HG03135 (cell line): ENCODE measurements around the gene HIVEP2.

Experiments used
- ATAC-seq: cut with Tn5 transposase; IDR thresholded peaks from one replicate; pipeline ENCODE4 v1.9.1; 2021; ENCODE audit warnings: mild to moderate bottlenecking, moderate library complexity; ENCODE audit not compliant: unreplicated experiment

HIVEP2 gene

DNA sequence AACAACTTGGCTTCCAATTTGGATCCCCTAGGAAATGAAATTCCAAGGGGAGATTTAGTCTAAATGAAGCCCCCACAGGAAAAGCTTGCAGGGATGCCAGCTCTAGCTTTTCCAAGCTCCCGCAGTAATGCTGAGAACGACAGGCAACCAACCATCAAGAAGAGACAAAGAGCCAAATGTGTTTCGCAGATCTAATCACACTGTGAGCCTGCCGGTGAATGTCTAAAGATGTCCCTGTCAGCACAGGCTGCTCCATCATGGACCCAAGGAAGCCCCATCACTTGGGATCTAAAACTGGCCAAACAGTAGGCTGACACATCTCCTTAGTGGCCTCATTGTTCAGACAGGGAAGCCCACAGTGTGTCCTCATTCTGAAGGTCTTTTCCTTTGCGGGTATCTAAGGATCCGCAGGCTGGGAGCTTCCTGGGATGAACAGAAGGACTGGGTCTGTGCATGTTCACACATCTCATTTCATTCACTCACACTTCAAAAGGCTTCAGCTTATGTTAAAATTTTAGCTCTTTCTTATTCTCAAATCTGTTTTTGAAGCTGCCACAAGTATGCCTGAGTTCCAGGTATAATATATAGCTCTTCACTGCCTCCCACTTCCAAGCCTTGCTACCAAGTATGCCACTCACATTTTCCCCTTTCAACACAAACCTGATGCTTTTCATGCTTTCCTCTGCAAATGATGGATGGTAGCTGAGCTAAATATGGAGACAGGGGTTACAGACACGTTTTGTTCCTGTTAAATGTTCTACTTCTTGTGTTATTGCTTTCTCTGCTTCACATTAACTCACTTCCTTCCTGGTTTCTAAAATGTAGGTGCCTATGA, 229.8 kb downstream of the HIVEP2 start:
- no peak for ATAC-seq

DNA sequence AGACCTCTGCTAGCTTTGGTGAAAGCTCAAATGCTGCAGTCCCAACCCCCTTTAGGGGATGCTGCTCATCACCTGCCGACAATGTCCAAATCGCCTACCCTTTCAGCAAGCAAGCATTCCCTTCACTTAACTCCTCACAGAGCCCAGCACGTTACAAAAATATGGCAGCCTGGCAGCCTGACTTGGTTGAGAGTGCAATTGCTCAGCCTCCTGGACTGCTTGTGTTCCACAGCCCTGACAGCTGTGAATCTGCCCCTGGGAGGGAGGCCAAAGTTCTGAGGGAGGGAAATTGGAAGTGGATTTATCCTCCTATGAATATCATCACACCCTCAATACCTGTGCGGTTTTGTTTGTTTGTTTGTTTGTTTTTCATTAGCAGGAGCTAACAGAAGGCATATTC, 231.0 kb downstream of the HIVEP2 start:
- no peak for ATAC-seq

GRCh38 chr6:142712231-142712630, 232.7 kb downstream of the HIVEP2 start:
- no peak for ATAC-seq

DNA sequence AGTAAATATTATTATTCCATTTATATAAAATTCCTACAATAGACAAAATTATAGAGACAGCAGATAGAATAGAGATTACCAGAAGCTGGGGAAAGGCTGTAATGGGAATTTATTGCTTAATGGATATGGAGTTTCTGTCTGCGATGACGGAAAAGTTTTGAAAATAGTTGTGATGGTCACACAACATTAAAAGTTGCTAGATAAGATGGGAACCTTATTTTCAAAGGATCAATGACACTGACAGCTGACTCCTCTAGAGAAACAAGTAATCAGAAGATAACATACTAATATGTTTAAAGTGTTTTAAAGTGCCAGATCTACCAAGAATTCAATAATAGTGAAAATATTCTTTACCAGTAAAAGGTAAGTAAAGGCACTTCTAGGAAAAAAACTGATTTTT, 236.3 kb downstream of the HIVEP2 start:
- ATAC-seq: no peak

GRCh38 chr6:142707255-142707654, 237.7 kb downstream of the HIVEP2 start:
- ATAC-seq: no peak

DNA sequence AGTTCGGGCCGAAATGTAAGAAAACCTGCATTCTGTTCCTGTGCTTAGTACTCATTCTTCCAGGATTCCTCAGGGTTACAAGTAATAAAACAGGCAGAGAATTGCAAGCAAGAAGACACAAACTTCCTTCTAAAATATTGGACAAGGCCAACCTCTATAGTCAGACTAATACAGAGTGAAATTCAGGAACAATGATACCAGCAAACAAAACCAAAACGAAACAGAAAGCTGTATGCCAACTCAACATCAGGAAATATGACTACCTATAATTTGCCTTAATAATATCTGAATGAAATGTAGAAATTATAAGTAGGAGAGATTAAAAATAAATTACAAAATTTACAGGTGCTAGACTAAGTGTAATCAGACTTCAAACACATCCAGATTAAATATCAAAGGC, 238.8 kb downstream of the HIVEP2 start:
- no peak for ATAC-seq

DNA sequence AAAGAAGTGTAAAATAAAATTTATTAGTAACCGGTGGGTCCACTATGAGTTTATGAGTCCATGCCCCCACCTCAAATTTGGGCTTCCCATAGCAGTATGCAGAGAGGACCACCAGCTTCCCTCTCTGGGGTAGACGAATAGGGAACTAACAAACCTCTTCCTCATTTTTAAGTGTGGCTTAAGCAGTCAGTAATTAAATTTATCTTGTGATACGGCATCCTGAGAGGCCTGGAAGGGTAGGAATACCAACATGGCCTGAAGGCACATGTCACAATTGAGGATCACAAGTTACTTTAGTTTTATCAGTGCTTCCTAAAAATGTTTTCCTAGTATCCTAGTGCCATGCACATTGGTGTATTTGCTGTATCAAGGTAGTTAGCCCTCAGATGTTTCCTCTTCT, 239.9 kb downstream of the HIVEP2 start:
- ATAC-seq: no peak

DNA sequence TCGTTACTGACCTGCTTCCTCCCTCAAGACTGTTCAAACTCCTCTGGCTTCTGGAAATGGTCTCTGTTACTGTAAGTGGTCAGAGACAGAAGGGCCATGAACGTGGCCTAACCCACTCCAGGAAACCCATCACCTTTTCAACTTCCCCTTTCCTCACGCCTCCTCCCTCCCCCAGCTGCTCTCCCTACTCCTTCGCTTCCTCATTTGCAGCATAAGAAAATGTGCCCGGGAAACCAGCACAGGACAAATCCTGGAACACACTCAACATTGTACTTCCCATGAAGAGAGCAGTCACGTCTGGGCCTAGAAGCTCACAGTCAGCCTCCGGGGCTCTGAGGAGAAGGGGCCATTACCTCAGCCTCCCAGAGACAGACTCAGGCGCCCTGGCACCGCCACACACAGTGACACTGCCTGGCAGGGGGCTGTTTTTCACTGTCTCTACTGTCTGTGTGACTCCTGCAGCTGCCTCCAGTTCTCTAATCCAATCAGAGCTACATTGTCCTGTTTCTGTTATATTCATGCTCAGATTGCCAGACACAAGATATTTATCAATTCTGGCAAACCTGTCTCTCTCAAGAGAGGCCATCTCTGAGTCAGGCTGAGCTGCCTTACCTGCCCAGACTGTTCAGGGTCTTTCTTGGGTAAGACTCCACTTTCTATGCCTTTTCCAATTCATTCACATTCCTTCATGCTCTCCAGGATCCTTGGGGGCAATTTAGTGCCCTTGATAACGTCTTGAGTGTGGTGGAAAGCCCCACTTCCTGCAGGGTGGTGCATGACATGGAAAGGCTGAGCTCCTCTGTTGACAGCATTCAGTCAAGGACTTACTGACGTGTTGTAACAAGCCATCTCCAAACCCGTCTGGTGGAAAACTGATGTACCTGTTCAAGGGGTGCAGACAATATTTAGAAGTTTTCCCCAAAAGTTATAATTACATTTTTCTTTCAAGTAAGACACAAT, 242.2 kb downstream of the HIVEP2 start:
- ATAC-seq: no peak
